Neuronal stem cell (in vitro differentiated cells): ENCODE results near the gene KCTD6.
A peak's percentile ranks its signal among the peaks of the same experiment; 100 is the strongest.

ENCODE experiments used
- DNase-seq: peaks from one replicate; pipeline ENCODE4 v3.0.0-alpha.2; 2013; ENCODE audit warnings: low spot score
- H2AFZ ChIP-seq: one replicate; pipeline ENCODE4 v1.6.1; 2013; ENCODE audit warnings: mild to moderate bottlenecking, low read length, inconsistent platforms
- H2AK5ac ChIP-seq: 2 replicates; pipeline ENCODE4 v1.6.1; 2013; ENCODE audit warnings: low read depth, mild to moderate bottlenecking, inconsistent platforms, low read length, moderate library complexity, mixed read lengths
- H2BK120ac ChIP-seq: 2 replicates; pipeline ENCODE4 v1.6.1; 2013; ENCODE audit warnings: low read depth, mild to moderate bottlenecking, inconsistent platforms, low read length, moderate library complexity, mixed read lengths
- H2BK12ac ChIP-seq: one replicate; pipeline ENCODE4 v1.6.1; 2013; ENCODE audit warnings: low read length, inconsistent platforms
- H2BK15ac ChIP-seq: 2 replicates; pipeline ENCODE4 v1.6.1; 2013; ENCODE audit warnings: mild to moderate bottlenecking, low read length, inconsistent platforms, mixed read lengths
- H2BK5ac ChIP-seq: one replicate; pipeline ENCODE4 v1.6.1; 2013; ENCODE audit warnings: inconsistent platforms, mild to moderate bottlenecking, low read length, moderate library complexity
- H3K14ac ChIP-seq: one replicate; pipeline ENCODE4 v1.6.1; 2013; ENCODE audit warnings: low read length, inconsistent platforms
- H3K18ac ChIP-seq: 2 replicates; pipeline ENCODE4 v1.6.1; 2013; ENCODE audit warnings: low read length, inconsistent platforms
- H3K23ac ChIP-seq: 2 replicates; pipeline ENCODE4 v1.6.1; 2013; ENCODE audit warnings: low read depth, mild to moderate bottlenecking, mixed read lengths, low read length, inconsistent platforms; ENCODE audit not compliant: poor library complexity
- H3K27ac ChIP-seq: replicated peaks from 3 replicates; pipeline ENCODE4 v1.5.1; 2013; ENCODE audit warnings: low read length, inconsistent platforms
- H3K27me3 ChIP-seq, 3 experiments: 2 replicates each; pipeline ENCODE4 v1.6.1; 2013; ENCODE audit warnings: low read length in 3 of 3, mild to moderate bottlenecking in 2 of 3, inconsistent platforms in 1 of 3, low read depth in 1 of 3, mixed read lengths in 1 of 3, moderate library complexity in 1 of 3; ENCODE audit not compliant: control insufficient read depth in 3 of 3, insufficient read depth in 3 of 3
- H3K36me3 ChIP-seq, 2 donors: replicated peaks in 1 of 2; 2 replicates each; pipeline ENCODE4 v1.6.1; 2013; ENCODE audit warnings: low read length in 2 of 2; ENCODE audit not compliant: control insufficient read depth in 2 of 2, insufficient read depth in 2 of 2
- H3K4ac ChIP-seq: 2 replicates; pipeline ENCODE4 v1.6.1; 2013; ENCODE audit warnings: inconsistent platforms, mild to moderate bottlenecking, low read length, moderate library complexity
- H3K4me1 ChIP-seq, 2 donors: 1 replicate in 1 of 2; 2 replicates in 1 of 2; pipeline ENCODE4 v1.6.1; 2013; ENCODE audit warnings: low read length in 2 of 2, low read depth in 1 of 2; ENCODE audit not compliant: control insufficient read depth in 2 of 2, insufficient read depth in 1 of 2
- H3K4me2 ChIP-seq: one replicate; pipeline ENCODE4 v1.6.1; 2013; ENCODE audit warnings: mild to moderate bottlenecking, low read length, inconsistent platforms; ENCODE audit not compliant: insufficient read depth, poor library complexity, severe bottlenecking
- H3K4me3 ChIP-seq, 2 donors: 2 replicates each; pipeline ENCODE4 v1.5.1; 2013; ENCODE audit warnings: low read length in 2 of 2, mild to moderate bottlenecking in 2 of 2, inconsistent platforms in 1 of 2, moderate library complexity in 1 of 2
- H3K79me1 ChIP-seq: one replicate; pipeline ENCODE4 v1.6.1; 2013; ENCODE audit warnings: low read depth, mild to moderate bottlenecking, inconsistent platforms, low read length, moderate library complexity
- H3K9ac ChIP-seq: one replicate; pipeline ENCODE4 v1.6.1; 2013; ENCODE audit warnings: mild to moderate bottlenecking, low read depth, low read length, inconsistent platforms; ENCODE audit not compliant: poor library complexity
- H3K9me3 ChIP-seq, 2 donors: replicated peaks in 1 of 2; 2 replicates each; pipeline versions ENCODE3 to v1.6.1; 2013; ENCODE audit warnings: low read length in 2 of 2, mild to moderate bottlenecking in 2 of 2, inconsistent platforms in 1 of 2, low read depth in 1 of 2, mixed read lengths in 1 of 2, moderate library complexity in 1 of 2; ENCODE audit not compliant: control insufficient read depth in 2 of 2, insufficient read depth in 1 of 2
- H4K8ac ChIP-seq: one replicate; pipeline ENCODE4 v1.6.1; 2013; ENCODE audit warnings: low read depth, mild to moderate bottlenecking, inconsistent platforms, low read length, moderate library complexity
- H4K91ac ChIP-seq: one replicate; pipeline ENCODE4 v1.6.1; 2013; ENCODE audit warnings: low read length, low read depth, mild to moderate bottlenecking, inconsistent platforms; ENCODE audit not compliant: poor library complexity
- WGBS, 2 donors: extraction: QIAGEN DNeasy Blood & Tissue Kit; methylation state at CpG; one replicate each; pipeline ENCODE4 v1.1.7; 2013; ENCODE audit warnings: missing lambda C conversion rate in 2 of 2, mixed read lengths in 1 of 2; ENCODE audit not compliant: insufficient read length in 2 of 2, insufficient replicate concordance in 1 of 2; ENCODE audit errors: extremely low coverage in 2 of 2; 5-methylcytosine and 5-hydroxymethylcytosine counted together

Gene KCTD6

DNA sequence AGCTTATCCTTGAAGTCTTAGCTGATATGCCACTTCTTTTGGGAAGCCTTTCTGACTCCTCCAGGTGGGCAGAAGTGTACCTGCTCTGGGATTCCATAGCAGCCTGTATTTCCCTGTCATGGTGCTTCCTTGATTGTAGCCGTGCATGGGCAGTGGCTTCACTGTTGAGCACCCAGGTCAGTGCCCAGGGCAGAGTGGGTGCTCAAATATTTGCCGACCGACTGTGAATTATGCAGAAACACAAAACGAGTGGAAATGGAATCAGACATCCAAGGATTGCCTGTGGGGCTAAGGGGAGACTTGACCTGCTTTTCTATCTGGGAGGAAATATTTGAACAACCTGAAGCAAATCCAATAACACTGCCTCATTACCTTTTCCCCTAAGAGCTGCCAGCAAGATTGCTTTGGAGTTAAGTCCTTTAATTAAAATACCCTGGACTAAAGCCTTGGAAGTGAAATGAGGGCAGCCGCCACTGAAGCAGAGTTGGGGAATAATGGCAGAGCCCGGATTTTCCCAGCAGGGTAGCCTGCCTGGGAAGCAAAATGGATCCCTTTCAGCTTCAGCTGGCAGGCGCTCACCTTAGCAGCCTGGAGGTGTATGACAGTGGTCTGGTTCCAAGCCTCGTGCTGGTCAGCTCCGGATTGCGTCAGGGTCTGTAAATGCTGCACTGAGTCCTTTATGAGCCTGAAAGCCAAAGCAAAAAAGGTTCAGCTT, 30.2 kb downstream of the KCTD6 start:
- Histone ChIP-seq H3K4me1 (peaks cover 21 to 31% of the 10 kb centered on the region in 2 donors), H3K79me1 (no peaks in the 10 kb centered on the region), H3K9ac (no peak overlapping the region), H4K8ac (no peak overlapping the region), H3K9me3 (no peaks in the 10 kb centered on the region), H3K4me3 (no peak overlapping the region), H3K14ac (no peak overlapping the region), H2AFZ (peak overlapping the region; percentile 21), H4K91ac (no peak overlapping the region), H3K27me3 (no peaks in the 10 kb centered on the region), H2BK120ac (no peak overlapping the region), H2BK5ac (no peak overlapping the region), H3K4ac (no peak overlapping the region), H3K18ac (no peak overlapping the region), H3K4me2 (no peak overlapping the region), H2BK15ac (no peak overlapping the region), H3K36me3 (no peaks in the 10 kb centered on the region), H3K27ac (peak overlapping the region; percentile 62), H2BK12ac (no peak overlapping the region), H2AK5ac (no peak overlapping the region), H3K23ac (no peak overlapping the region)
- DNase-seq: no peak
- WGBS, 2 donors: no CpG with 5 or more reads among the region's 10 CpGs

DNA sequence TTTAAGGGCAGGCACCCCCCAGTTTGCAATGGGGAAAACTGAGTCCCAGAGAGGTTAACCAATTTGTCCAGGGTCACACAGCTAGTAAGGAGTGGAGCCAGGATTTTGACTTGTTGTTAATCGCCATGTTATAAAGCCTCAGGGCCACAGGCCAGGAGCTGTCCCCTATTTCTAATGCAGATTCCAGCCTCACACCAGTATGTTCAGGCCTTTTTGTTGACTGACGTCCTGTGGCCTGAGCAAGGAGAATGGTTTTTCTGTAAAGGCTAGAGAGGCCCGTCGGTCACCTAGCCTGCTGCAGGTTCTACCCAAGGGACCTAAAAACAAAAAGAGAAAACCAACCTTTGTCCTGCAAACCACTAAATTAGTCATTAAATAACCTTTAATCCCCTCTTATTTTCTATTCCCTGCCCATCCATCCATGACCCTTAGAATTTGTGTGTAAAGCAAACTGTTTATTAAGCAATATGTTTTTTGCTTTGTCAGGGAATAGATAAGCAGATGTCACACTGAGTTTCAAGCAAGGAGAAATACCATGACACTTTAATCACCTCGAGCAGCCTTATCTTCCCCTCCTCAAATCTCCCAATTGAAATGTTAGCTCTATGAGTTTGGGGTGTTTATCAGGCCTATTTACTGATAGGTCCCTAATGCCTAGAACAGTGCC, 31.0 kb downstream of the KCTD6 start:
- Histone ChIP-seq H3K4me1 (peaks cover 21 to 31% of the 10 kb centered on the region in 2 donors), H3K27me3 (no peaks in the 10 kb centered on the region), H2BK12ac (no peak overlapping the region), H3K4ac (no peak overlapping the region), H3K9ac (no peak overlapping the region), H2BK5ac (no peak overlapping the region), H4K8ac (no peak overlapping the region), H3K4me2 (no peak overlapping the region), H3K23ac (no peak overlapping the region), H2AFZ (no peak overlapping the region), H2BK120ac (no peak overlapping the region), H3K79me1 (no peaks in the 10 kb centered on the region), H3K9me3 (no peaks in the 10 kb centered on the region), H3K4me3 (no peak overlapping the region), H2AK5ac (no peak overlapping the region), H3K27ac (peak overlapping the region; percentile 62), H3K36me3 (no peaks in the 10 kb centered on the region), H4K91ac (no peak overlapping the region), H3K18ac (no peak overlapping the region), H3K14ac (no peak overlapping the region), H2BK15ac (no peak overlapping the region)
- no CpG with 5 or more reads among the region's 5 CpGs for WGBS, 2 donors
- DNase-seq: no peak

DNA sequence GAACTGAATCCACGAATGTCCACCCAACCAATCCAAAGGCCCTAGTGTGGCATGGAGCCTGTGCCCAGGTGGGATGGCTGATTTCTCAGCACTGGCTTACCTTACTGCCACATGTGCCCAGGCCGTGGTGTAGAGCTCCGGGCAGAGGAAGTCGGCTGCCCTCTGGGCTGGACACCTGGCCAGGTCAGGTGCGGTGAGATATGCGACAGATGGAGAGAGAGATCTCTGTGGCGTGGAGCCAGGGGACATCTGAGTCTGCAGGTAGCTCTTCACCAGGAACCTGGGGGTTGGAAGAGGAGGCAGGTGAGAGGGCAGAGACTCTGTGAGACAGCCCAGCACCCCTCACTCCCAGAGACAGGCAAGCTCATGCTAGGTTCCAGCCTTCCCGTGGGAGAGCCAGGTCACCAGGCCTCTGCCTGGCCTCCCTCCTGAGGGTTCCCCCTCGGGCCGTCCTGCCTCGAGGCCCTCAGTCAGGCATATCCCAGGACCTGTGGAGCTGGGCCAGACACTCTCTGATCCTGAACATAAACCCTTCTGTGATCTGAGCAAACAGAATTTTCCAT, 32.5 kb downstream of the KCTD6 start:
- no peak overlapping the region for H3K14ac ChIP-seq
- WGBS, 2 donors: no CpG with 5 or more reads among the region's 11 CpGs
- peak overlapping the region; percentile 86 for H3K18ac ChIP-seq
- H2BK5ac ChIP-seq: no peak overlapping the region
- no peaks in the 10 kb centered on the region for H3K27me3 ChIP-seq
- H3K36me3 ChIP-seq: no peaks in the 10 kb centered on the region
- no peak overlapping the region for H2AFZ ChIP-seq
- H2BK120ac ChIP-seq: no peak overlapping the region
- no peak overlapping the region for H4K8ac ChIP-seq
- H3K27ac ChIP-seq: no peak overlapping the region
- H2BK15ac ChIP-seq: peak overlapping the region; percentile 18
- no peak overlapping the region for H3K9ac ChIP-seq
- no peak for DNase-seq
- peak overlapping the region; percentile 85 for H2BK12ac ChIP-seq
- H3K4me3 ChIP-seq: no peak overlapping the region
- H3K4ac ChIP-seq: no peak overlapping the region
- no peaks in the 10 kb centered on the region for H3K79me1 ChIP-seq
- no peak overlapping the region for H4K91ac ChIP-seq
- peaks cover 24 to 29% of the 10 kb centered on the region in 2 donors for H3K4me1 ChIP-seq
- no peak overlapping the region for H3K4me2 ChIP-seq
- H3K9me3 ChIP-seq: no peaks in the 10 kb centered on the region
- peak overlapping the region; percentile 16 for H3K23ac ChIP-seq
- peak overlapping the region; percentile 58 for H2AK5ac ChIP-seq

DNA sequence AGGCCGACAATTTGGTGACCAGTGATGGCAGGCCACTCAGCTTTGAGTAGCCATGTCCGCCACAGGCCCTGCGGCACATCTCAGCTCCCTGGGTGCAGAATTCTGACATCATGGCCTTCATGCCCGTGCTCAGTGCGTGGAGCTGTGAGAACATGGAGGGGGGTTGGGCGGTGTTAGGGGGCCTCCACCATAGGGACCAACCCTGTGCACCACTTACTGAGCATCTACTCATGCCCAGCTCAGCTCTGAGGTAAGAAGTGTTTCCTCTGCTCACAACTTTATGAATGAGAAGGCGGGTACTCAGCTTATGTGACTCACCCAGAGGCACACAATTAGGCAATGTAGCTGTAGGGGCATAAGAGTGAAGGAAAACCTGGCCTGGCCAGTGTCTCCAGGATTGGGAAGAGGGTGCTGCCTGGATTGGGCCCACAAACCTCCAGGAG, 34.6 kb downstream of the KCTD6 start:
- H3K18ac ChIP-seq: no peak overlapping the region

More for the DNA sequence above, 34.6 kb downstream of the KCTD6 start:
- H2BK12ac ChIP-seq: no peak overlapping the region
- H2AK5ac ChIP-seq: no peak overlapping the region
- H3K23ac ChIP-seq: no peak overlapping the region
- no peaks in the 10 kb centered on the region for H3K9me3 ChIP-seq
- no peak overlapping the region for H3K27ac ChIP-seq
- peak overlapping the region; percentile 20 for H2AFZ ChIP-seq
- no peak overlapping the region for H3K14ac ChIP-seq
- no peak overlapping the region for H3K4ac ChIP-seq
- H3K4me2 ChIP-seq: no peak overlapping the region
- H3K36me3 ChIP-seq: no peaks in the 10 kb centered on the region
- no peaks in the 10 kb centered on the region for H3K27me3 ChIP-seq
- H3K4me1 ChIP-seq: peaks cover 23% of the 10 kb centered on the region in 2 donors
- no peak overlapping the region for H4K91ac ChIP-seq
- H3K79me1 ChIP-seq: no peaks in the 10 kb centered on the region
- no peak overlapping the region for H2BK120ac ChIP-seq
- H4K8ac ChIP-seq: no peak overlapping the region
- H3K9ac ChIP-seq: no peak overlapping the region
- DNase-seq: no peak
- no peak overlapping the region for H2BK15ac ChIP-seq
- WGBS, 2 donors: no CpG with 5 or more reads among the region's 7 CpGs
- no peak overlapping the region for H3K4me3 ChIP-seq
- H2BK5ac ChIP-seq: no peak overlapping the region
